Measurements from ENCODE around the gene LSM2.

LSM2 gene

DNA sequence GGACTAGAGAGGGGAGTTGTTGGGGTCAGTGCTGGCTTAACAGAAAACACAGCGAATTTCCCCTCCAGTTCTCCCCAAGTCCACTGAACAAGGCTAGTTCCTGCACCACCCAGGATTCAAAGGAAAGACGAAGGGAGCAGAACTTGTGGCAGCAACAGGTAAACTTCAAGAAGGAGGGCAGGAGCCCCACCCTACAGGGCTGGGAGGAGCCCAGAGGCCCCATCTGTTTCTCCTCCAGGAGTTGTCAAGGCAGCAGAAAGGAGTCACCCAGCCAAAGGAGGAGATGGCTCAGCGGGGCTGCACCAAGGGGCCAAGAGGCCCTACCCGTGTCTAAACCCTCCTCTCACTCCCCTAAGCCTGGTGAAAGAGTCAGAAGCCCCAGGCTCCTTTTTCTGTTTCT lies 42.6 kb downstream of the LSM2 start:
- DNase-seq = no peak
- in situ Hi-C loops (cut with MboI; ENCODE audit: low pct_unique_long_range_greater_than_20kb, low sequenced_read_pairs) = no loop called here

GRCh38 chr6:31763619-31763940 lies 43.2 kb downstream of the LSM2 start:
- no peak for DNase-seq
- in situ Hi-C loops (cut with MboI; ENCODE audit: low pct_unique_long_range_greater_than_20kb, low sequenced_read_pairs) = no loop called here

DNA sequence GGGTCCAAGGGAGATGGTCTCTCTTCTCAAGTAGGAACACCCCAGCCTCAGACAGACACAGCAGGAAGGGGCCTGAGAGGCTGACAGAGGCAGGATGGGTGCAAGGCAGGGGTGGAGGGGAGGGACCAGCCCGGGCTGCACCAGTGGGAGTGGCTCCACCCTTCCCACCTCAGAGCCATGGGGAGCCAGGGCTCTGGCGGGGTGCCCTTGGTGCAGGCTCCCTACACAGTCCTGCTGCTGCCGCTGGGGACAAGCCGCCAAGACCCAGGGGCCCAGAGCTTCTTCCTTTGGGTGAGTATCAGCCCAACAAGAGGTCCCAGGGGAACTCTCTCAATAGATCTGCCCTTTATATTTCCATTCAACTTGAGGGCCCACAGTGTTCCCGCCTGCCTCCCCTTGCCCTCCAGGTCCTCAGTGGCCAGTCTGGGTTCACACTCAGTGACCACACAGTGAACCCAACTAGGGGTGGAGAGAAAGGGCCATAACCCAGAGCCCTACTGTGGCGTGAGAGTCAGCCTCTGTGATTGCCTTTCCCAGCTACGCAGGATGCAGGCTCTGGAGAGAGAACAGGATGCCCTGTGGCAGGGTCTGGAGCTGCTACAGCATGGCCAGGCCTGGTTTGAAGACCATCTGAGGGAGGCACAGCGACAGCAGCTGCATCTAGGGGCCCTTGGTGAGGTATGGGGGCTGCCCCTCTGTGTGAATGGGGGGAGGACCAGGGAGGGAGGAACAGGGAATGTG lies 43.7 kb downstream of the LSM2 start:
- DNase-seq = no peak
- in situ Hi-C loops (cut with MboI; ENCODE audit: low pct_unique_long_range_greater_than_20kb, low sequenced_read_pairs) = no loop called here

GRCh38 chr6:31762356-31762755 lies 44.4 kb downstream of the LSM2 start, which contains the start of gene SAPCD1:
Gene SAPCD1, plus strand, starts transcription at chr6:31762656. Its CDS starts 399 bp downstream, at chr6:31763055.
- in situ Hi-C loops (cut with MboI; ENCODE audit: low pct_unique_long_range_greater_than_20kb, low sequenced_read_pairs) = no loop called here
- no peak for DNase-seq

- DNase-seq = no peak
- in situ Hi-C loops (cut with MboI; ENCODE audit: low pct_unique_long_range_greater_than_20kb, low sequenced_read_pairs) = no loop called here
These were observed 45.4 kb downstream of the LSM2 start for GRCh38 chr6:31761343-31761742.

- no peak for DNase-seq
- in situ Hi-C loops (cut with MboI; ENCODE audit: low pct_unique_long_range_greater_than_20kb, low sequenced_read_pairs) = no loop called here
These were observed 46.0 kb downstream of the LSM2 start for GRCh38 chr6:31760790-31761189.

GRCh38 chr6:31758281-31758680 lies 48.5 kb downstream of the LSM2 start:
- in situ Hi-C loops (cut with MboI; ENCODE audit: low pct_unique_long_range_greater_than_20kb, low sequenced_read_pairs) = no loop called here
- no peak for DNase-seq

DNA sequence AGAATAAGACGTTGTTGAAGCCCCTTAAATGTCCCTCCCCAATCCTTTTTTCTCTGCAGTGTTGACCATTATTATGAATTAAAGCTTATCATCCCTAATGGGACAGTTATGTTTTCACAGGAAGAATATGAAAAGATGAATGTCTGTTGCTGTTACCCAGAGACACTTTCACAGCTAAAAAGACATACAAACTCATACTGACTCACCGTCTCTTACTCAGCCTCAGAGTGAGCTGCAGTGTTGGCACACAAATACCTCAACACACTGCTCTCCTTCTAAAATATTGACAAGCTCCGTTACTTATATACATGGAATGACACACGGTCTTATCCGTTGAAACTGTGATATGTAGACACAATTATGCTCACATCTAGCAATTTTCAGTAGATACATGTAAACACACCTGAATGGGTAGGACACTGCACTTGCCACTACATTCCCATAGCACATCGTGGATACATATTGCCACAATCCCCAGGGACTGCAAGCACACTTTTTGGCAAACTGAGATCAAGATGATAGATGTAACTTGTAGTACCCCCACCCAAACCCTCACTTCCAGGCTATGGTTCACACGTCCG lies 53.9 kb downstream of the LSM2 start:
- in situ Hi-C loops (cut with MboI; ENCODE audit: low pct_unique_long_range_greater_than_20kb, low sequenced_read_pairs) = no loop called here
- DNase-seq = no peak

DNA sequence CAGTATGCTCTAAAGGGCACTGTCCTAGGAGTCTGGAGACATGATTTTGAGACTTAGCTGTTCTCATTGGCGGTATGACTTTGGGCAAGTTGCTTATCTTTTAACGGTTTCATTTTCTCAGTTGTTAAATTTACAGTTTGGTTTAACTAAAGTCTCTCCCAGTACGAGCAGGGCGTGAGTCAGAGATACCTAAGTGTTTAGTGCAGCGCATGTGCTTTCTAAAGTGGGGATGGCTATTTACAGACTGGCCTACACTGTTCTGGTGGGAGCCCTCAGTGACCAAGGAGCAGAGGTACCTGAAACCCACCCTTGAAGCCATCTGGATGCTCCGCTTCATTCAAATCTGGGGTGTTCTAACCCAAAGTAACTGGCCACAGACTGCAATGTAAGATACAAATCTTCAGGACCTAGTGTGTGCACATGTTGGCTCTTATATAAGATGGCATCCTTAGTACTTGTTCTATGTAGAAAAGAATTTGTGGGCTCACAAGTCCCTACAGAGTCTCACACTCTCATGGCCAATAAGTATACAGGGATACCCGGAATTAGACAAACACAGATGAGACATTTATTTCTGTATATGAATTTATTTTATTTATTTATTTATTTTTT lies 56.2 kb downstream of the LSM2 start:
- DNase-seq = no peak
- in situ Hi-C loops (cut with MboI; ENCODE audit: low pct_unique_long_range_greater_than_20kb, low sequenced_read_pairs) = no loop called here

GRCh38 chr6:31749301-31750036 lies 57.3 kb downstream of the LSM2 start:
- DNase-seq = no peak
- in situ Hi-C loops (cut with MboI; ENCODE audit: low pct_unique_long_range_greater_than_20kb, low sequenced_read_pairs) = no loop called here
